GM19025 (cell line): ENCODE results near the gene FAM89B.

Experiments used
- ATAC-seq: cut with Tn5 transposase; IDR thresholded peaks from one replicate; pipeline ENCODE4 v1.9.1; 2021; ENCODE audit warnings: mild to moderate bottlenecking, low read depth, moderate library complexity; ENCODE audit not compliant: unreplicated experiment

The FAM89B gene

DNA sequence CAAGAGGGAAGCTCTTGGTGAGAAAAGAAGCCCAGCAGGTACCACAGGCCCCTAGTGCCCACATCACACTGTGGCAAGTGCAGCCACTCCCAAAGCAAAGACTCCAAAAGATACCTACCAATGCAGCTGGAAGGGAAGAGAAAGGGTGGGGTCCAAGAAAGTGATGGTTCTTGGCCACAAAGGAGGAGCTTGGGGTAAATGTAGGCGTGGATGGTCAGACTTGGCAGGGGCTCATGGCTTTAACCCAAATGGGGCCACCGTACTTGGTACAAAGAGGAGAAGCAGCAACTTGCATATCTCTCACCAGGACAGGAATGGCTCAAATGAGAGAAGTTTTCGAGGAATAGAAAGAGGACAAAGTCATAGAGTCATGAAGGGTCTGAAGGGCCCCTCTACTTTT is 36.9 kb downstream of the FAM89B start:
- ATAC-seq, result no peak

DNA sequence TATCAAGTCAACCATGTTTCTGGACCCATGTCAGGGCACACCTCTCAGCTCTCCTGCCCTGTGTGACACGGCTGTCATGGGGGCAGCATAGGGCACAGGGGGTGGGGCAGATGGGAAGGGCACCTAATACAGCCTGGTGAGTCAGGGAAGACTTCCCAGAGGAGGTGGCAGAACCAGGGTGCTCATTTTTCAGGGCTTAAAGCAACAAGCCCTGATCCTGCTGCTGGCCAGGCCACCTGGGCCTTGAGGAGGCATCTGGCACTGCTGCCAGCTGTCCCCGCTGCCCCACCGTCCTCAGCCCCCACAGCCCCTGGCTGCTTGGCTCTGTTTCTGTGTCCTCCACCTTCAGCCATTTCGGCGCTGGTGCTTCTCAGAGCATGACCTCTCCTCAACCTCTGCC is 37.3 kb downstream of the FAM89B start:
- ATAC-seq, result no peak

GRCh38 chr11:65610404-65610803 is 38.1 kb downstream of the FAM89B start:
- no peak for ATAC-seq

DNA sequence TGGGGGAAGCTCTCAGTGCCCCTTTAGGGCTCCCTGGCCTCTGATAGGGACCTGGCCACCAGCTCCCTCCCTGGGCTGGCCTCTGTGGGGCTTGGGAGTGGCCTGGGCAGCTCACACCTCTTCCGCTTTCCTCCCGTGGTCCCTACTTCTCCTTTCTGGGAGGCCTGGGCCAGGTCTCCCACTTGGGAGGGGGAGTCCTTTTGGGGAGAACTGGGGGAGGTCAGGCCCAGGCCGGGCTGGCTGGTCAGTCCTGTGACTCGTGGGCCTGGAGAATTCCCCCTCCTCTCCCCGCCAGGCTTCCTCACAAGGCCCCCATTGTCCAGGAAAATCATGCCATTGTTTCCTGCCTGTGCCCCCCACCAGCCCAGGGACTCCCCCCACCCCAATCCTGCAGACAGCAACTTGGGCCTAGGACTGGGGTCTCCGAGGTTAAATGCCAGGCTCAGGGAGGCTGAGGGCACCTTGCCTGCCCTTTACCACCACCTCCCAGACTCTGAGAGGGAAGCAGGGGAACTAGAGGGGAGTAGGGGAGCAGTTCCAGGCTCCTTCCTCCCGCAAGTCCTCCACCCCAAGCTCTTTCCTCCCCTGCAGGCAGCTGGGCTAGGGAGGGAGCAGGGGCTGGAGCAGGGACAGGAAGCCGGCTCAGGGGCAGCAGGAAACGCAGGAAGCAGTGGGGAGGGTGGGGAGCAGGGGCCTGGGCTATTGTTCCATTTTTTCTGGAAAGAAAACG is 38.9 kb downstream of the FAM89B start:
- ATAC-seq, result no peak

DNA sequence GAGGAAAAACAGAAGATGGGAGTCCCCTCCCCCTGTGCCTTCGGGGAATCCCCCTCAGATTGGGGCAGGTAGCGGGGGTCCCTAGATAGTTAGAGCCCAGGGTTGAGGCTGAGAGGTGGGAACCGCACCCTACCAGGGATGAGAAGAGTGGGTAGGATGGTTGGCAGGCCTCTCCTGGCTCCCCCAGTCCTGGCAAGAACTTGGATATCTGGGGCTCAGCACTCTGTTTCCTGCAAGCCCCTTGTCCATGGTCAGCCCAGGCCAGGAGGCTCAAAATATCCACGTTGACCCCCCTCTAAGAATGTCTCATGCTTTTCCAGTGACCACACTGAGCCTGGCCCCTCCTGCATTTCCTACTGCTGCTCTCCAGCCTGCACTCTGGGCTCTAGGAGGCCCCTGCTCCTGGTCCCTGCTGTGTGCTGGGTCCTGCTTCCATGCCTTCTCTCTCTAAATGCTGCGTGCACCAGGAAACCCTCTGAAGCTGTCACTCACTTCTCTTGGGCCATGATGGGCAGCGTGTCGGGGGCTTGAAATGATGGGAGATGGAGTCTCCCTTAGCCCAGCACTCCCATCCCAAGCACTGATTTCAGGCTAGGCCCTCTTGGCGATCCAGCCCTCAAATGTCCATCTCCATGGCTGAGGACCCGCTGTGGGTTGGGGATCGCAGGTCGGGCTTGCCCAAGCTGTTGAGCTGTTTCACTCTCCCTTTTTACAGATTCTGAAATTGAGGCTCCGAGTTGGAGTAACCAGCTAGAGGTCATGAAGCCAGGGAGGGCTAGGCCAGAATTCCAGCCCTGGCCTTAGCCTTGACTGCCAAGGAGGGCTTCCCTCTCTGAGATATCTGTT is 39.6 kb downstream of the FAM89B start:
- ATAC-seq, result no peak

DNA sequence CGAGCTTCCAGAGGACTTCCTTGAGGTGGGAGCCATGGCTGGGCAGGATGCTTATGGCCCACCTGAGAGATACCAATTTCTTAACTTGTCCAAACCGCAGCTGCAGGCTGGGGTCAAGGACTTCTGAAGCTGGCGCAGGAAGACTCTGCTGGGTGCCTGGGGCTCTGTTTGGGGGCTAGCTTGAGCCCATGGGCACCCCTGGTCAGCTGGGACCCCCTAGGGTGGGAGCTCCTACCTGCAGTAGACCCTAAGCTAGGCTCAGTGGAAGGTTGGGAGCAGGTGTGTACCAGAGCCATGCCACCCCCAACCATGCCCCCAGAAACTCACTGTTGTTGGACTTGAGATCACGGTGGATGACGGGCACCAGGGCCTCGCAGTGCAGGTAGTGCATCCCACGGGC is 40.4 kb downstream of the FAM89B start:
- ATAC-seq, result no peak

DNA sequence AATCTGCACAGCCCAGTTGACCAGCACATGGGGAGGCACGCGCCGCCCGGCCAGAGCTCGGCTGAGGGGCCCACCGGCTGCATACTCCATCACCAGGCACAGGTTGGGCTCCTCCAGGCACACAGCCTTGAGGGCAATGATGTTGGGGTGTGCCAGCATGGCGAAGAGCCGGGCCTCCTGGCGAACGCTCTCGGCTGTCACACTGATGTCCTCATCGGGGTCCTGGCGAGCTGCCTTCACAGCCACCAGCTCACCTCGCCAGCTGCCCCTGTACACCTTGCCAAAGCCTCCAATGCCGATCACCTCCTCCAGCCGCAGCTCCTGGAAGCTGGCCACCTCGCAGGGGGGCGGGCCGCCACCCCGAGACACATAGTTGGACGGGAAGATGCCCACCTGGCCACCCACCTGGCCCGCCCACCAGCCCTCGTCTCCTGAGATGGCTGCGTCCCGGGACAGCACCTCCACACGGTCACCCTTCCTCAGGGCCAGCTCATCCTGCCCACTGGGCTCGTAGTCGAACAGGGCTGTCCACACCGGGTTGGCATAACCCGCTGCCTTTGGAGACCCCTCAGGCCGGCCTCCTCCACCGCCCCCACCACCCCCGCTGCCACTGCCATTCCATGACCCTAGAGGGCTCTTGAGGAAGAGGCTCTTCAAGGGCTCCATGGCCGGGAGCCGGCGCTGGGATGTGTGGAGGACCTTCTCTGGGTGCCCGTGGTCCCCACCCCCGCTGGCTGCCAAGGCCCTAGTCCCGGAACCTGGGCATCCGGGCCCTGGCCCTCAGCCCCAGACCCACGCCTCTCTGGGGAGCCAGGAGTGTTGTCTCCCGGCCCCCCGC is 41.0 kb downstream of the FAM89B start:
- no peak for ATAC-seq

DNA sequence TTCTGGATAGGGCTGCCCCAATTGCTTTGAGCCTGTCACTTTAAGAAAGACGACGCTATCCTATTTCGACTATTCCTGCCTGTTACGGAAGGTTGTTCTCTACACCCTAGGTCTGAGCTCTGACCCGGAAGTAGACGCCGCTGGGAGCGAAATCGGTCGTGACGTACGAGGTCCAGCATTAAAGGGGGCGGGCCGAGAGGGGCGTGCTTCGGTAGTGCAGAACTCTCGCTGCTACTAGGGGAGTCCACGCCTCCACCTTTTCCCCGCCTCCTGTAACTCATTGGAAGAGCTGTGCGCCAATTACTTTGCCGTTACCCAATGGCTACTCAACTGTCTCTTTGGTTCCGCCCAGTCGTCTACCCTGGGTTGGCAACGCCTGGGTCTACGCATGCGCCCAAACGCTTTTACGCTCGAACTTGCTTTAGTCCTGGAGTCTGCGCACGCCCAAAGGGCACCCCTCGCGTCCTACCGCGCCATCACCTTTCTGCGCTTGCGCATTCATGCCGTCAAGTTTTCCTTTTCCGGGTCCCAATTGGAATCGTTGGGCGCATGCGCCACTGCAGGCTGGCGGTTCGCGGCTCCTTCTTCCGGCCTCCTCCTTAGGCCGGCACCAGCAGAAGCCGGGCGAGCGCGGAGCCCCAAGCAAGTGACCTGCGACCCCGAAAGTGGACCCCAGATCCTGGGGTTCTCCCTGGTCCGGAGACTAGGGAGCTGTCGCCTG is 43.1 kb downstream of the FAM89B start, which contains the start of gene PCNX3:
Gene PCNX3, plus strand, starts transcription at position 548 of the 721 bp plus-strand sequence. CDS start 536 bp downstream, outside the sequence.
- peak; percentile 74 for ATAC-seq

DNA sequence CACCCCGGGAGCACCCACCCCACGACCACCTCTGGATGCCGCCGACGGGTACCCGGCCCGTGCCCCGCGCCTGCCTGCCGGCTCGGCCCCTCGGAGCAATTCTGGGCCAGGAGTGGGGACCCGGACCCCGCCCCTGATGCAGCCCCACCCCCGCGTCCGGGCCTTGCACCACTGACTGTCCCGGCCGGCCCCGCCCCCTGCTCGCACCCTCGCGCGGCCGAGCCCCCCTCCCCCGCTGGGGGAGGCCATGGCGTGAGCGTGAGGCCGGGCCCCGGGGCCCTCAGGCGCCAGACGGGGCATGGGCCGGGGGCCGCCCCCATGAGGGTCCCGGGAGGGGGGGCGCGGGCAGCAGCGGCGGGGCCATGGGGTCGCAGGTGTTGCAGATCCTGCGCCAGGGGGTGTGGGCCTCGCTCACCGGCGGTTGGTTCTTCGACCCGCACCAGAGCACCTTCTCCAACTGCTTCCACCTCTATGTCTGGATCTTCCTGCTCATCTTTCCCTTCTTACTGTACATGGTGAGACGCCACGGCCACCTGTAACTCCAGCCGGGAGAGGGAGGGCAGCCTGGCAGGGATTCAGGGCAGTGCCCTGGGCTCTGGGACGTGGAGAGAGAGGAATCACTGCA is 43.7 kb downstream of the FAM89B start:
- peak; percentile 0 for ATAC-seq

GRCh38 chr11:65616575-65617001 is 44.2 kb downstream of the FAM89B start:
- ATAC-seq, result no peak

- no peak for ATAC-seq
Measured at GRCh38 chr11:65617136-65617850, 45.0 kb downstream of the FAM89B start.

DNA sequence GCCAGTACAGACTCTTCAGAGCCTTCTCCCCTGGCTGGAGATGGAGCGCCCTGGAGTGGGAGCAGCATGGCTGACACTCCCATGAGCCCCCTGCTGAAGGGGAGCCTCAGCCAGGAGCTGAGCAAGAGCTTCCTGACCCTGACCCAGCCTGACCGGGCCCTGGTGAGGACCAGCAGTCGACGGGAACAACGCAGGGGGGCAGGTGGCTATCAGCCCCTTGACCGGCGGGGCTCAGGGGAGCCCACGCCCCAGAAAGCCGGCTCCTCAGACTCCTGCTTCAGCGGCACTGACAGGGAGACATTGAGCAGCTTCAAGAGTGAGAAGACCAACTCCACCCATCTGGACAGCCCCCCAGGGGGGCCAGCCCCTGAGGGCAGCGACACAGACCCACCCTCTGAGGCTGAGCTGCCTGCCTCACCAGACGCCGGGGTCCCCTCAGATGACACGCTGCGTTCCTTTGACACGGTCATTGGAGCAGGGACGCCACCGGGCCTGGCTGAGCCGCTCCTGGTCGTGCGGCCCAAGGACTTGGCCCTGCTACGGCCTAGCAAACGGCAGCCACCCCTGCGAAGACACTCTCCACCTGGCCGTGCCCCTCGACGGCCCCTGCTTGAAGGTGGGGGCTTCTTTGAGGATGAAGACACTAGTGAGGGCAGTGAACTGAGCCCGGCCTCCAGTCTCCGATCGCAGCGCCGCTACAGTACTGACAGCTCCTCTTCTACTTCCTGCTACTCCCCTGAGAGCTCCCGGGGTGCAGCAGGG is 45.8 kb downstream of the FAM89B start:
- ATAC-seq, result no peak

- ATAC-seq, result no peak
Measured at GRCh38 chr11:65618763-65619162, 46.4 kb downstream of the FAM89B start.

- no peak for ATAC-seq
Measured at GRCh38 chr11:65619281-65619928, 47.1 kb downstream of the FAM89B start.

DNA sequence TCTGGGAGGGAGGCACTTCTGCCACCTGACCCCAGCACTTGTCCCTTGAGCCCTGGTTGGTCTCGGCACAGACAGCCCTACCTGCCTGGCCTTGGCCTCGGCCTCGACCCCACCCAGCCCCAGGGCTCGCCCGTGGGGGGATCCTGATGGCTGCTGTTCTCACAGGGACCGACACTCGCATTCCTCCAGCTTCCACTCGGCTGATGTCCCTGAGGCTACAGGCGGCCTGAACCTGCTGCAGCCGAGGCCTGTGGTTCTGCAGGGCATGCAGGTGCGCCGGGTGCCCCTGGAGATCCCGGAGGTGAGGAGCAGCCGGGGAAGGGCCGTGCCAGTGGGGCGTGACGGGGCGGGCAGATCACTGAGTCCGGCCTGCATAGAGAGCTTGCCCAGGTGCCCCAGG is 48.3 kb downstream of the FAM89B start:
- ATAC-seq, result no peak

DNA sequence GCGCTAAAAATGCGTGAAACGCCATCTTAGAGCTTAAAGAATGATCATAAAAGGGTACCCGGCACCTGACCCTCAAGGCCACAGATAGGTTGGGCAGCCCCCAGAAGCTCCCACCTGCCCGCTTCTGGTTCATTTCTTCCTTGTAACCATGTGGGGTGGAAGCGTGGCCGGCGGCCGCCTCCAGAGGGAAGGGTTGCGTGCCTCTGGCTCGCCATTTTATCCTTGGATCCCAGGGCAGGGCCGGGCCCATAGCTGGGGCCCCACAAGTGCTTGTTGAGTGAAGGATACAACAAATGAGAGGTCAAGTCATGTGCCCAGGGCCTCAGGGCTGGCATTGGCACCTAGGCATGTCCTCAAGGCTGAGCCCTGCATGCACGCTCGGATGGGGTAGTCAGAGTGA is 49.1 kb downstream of the FAM89B start:
- ATAC-seq, result no peak

GRCh38 chr11:65622011-65622410 is 49.7 kb downstream of the FAM89B start:
- ATAC-seq, result no peak

- no peak for ATAC-seq
Measured at GRCh38 chr11:65623177-65623576, 50.8 kb downstream of the FAM89B start.
